ENCODE data around the gene ID2. TPM values are rescaled to one million over a fixed set of nuclear protein-coding genes. Genes with fewer than 3 reads are reported as not detected.

Gene ID2
- total RNA-seq, 1 experiment from 2014 or later: 95.4 TPM

DNA sequence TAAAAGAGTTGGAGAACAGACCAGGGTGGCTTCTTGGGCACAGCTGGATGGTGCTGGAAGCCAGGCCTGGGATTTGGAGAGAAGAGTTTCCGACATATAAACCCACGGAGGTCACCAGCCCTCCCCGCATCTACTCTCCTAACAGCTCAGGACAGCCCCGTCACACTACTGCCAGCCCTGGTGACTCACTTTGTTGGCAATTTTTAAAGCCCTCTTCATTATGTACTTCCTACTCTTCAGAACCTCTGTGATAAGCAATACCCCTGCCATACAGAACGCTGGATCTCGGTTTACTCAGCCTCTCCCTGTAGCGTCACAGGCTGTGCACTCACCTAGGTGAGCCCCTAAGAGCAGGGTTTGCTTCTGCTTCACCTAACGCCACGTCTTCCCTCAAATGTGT, 48.1 kb downstream of the ID2 start:
- no peak for DNase-seq (ENCODE audit: low read depth)

DNA sequence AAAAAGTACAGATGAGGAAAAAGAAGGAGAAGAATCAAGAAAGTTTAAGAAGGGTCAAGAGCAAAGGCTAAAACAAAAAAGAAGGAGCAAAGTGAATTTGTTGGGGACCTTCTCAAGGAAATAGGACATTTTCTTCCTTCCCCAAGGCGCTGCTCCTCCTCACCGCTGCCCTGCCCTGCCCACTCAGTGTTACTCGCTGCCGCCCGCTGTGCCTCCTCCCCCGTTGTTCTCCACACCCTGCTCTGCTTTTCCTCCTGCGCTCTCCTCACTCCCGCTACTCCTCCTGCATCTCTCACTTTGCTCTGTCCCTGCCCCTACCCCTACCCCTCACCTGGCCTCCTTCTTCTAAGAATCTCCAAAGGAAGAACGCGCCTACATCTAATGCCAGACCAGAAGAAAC, 50.7 kb downstream of the ID2 start:
- DNase-seq (ENCODE audit: low read depth): no peak

Other genes with a start within 250 kb of the ID2 start
- gene KIDINS220, start 155.6 kb downstream of the ID2 start, total RNA-seq (2014; rRNA removed; shearing (Covaris generic)): 15.0 and 17.5 TPM in 2 replicates